HG03103 (cell line): ENCODE data around the gene FXYD4.
"Not testable (repeated sequence)": the region's sequence is repeated elsewhere in the genome, so short reads cannot be mapped to it uniquely, and the experiment has no call there.

ENCODE experiments used
- ATAC-seq: cut with Tn5 transposase; IDR thresholded peaks from one replicate; pipeline ENCODE4 v1.9.1; 2021; ENCODE audit warnings: low read depth; ENCODE audit not compliant: unreplicated experiment

FXYD4 gene

DNA sequence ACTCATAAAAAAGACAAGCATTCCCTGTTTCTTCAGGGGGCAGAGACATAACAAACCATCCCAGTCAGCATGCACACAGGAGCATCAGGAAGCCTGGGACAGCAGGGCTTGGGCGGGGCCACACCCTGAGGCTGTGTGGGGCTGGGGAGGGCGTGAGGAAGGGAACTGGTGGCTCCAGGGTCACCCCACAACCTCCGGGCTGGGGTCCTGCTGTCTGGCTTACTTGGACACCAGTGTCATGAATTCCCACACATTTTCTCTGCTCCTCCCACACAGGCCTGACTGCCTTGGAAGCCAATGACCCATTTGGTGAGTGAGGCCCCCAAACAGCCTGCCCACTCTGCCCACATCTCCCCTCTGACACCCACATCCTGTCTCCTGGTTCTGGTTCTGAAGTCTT is 2.8 kb downstream of the FXYD4 start:
- ATAC-seq = no peak

DNA sequence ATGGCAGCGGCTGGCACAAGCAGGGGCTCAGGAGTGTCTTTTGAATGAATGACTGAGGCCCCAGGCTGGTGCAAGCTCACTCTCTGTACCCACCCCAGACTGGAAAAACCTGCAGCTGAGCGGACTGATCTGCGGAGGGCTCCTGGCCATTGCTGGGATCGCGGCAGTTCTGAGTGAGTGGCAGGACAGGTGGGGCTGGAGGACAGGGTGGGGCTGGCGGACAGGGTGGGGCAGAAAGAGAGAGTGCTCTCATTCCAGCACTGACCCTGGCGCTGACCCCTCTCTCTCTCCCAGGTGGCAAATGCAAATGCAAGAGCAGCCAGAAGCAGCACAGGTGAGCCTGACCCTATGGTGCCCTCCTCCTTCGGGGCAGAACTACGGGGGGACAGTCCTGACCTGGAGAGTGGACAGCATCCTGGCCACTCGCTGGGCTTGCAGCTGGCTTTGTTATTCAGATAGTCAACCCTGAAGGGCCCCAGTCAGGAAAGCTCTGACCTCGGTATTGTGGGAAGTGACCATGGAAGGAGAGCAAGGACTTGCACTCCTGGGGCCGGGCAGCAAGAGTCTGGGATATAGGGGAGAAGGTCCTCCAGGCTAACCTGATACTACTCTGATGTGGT is 4.1 kb downstream of the FXYD4 start:
- ATAC-seq = no peak

DNA sequence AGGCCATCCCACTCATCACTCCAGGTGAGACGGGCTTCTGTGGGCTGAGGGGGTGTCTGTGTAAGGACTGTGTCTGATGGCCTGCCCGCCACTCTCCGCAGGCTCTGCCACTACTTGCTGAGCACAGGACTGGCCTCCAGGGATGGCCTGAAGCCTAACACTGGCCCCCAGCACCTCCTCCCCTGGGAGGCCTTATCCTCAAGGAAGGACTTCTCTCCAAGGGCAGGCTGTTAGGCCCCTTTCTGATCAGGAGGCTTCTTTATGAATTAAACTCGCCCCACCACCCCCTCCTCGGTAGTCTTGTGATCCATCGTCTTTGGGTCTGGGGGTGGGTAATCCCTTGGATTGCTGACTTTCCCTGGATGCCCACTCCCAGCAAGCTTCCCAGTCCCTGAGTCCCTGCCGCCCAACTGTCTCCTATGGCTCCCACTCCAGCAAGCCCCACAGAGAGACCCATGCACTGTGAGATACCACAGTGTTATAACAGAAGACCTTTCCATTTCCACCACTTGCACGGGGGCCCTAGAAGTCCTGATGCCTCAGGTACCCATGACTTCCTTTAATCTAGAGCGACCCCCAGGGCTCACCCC is 4.7 kb downstream of the FXYD4 start:
- no peak for ATAC-seq

DNA sequence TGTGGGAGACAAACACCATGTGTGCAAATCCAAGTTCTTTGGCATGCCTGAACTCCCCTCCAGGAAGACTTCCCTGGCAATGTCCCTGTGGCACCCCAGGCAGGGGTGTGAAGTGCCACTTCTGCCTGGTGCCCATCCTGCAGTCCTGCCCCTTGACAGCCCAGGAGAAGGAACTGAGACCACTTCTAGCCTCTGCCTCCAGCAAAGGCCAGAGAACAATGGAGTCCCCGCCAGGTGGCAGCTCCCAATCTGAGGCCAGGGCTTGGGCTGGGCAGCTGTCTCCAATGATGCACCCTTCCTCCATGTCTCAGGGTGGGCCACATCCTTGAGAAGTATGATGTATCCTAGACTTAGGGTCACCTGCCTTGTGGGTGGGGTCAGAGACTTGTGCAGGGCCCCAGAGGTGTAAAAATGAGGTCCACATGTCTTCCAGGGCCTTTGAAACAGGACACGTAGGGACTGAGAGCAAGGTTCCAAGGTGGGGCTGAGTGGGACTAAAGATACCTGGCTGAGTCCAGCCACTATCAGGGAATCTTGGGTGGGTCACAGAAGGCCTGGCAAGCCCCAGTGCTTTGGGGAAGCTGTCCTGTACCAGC is 5.5 kb downstream of the FXYD4 start:
- ATAC-seq = no peak

DNA sequence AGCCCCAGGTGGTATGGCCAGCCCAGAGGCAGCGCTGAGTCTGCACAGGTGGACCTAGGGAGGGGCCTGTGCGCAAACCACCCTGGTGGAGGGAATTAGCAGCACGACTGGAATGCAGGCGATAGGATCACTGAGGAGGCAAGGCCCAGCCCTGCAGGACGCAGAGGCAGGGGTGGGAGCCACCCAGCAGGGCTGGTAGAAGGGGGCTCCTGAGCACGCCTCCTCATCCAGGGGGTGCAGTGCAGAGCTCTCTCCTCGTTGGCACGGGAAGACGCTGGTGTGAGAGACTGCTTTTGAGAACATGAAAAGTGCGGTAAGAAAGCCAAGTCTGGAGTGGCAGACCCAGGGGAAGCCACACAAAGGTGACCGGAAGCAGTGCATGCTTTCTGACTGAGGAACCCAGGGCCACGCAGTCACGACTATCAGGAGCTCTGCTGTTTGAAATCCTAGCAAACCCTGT is 6.0 kb downstream of the FXYD4 start:
- no peak for ATAC-seq

DNA sequence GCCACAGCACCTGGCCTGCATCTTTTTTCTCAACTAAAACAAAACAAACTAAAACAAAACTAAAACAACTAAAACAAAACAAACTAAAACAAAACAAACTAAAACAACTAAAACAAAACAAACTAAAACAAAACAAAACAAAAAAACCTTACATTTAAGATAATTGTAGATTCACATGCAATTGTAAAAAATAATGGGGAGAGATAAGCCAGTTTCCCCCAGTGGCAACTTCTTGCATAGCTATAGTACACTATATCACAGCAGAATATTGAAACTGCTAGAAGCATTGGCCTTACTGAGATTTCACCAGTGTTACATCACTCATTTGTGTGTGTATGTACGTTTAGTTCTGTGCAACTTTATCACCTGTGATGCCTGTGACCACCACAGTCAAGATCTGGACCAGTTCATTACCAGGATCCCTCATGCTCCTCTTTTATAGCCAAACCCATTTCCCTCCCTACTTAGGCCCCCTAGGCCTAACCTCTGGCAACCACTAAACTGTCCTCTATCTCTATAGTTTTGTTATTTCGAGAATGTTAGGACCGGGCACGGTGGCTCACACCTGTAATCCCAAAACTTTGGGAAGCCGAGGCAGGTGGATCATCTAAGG is 9.3 kb downstream of the FXYD4 start:
- ATAC-seq = no peak

DNA sequence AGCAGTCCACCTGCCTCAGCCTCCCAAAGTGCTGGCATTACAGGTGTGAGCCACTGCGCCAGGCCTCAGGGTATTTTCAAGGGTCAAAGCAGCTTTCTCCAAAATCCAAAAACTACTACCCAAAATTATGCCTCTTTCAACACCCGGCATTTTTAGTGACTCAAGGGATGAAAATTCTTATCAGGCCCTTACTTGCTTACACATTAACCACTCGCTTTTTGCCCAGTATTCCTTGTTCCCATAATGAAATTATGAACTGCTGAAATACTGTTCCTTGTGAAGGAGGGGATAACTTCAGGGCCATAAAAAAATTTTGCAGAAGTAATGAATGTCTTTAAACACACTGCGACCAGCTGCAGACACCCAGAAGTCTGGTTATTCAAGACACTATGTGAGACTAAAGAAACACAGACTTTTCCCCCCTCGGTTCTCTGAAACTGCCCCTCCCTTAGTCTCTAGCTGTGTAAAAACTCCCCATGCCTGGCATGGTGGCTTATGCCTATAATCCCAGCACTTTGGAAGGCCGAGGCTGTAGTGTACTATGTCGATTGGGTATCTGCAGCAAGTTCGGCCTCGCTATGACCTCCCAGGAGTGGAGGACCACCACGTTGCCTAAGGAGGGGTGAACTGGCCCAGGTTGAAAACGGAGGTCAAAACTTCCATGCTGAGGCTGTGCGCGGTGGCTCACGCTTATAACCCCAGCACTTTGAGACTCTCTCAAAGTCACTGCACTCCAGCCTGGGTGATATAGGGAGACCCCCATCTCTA is 12.0 kb downstream of the FXYD4 start:
- ATAC-seq = no peak

DNA sequence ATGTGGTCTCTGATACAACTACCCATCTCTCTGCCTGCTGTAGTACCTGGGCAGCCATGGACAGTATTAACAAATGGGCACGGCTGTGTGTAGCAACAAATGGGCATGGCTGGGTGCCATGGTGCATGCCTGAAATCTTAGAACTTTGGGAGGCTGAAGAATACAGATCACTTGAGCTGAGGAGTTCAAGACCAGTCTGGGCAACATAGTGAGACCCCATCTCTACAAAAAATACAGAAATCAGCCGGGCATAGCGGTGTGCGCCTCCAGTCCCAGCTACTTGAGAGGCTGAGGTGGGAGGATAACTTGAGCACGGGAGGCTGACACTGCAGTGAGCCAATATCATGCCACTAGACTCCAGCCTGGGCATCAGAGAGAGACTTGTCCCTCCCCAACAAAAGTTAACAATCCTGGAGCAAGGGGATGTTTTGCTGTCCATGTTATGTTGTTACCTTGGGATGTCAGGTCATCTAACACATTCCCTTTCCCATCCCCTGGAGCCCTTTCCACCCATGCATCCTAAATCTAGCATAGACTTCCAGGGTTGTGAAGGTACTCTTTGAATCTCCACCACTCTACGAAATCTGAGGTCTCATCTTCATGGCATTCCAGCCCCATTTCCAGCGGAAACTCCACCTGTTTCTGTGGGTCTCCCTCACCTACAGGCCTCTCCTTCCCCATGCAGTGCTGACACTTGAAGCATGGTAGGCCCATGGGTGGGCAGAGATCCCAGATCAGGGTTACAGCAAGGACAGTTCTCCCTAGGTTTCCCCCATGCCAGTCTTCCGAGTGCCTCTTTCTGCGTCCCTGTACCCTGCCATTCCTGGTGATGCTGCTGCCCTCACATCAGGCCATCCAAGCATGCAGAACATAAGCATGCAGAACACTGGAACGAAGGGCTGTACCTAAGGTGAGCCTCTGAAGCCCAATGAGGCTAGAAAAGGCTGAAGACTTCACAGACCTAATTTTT is 13.1 kb downstream of the FXYD4 start:
- ATAC-seq = no peak

DNA sequence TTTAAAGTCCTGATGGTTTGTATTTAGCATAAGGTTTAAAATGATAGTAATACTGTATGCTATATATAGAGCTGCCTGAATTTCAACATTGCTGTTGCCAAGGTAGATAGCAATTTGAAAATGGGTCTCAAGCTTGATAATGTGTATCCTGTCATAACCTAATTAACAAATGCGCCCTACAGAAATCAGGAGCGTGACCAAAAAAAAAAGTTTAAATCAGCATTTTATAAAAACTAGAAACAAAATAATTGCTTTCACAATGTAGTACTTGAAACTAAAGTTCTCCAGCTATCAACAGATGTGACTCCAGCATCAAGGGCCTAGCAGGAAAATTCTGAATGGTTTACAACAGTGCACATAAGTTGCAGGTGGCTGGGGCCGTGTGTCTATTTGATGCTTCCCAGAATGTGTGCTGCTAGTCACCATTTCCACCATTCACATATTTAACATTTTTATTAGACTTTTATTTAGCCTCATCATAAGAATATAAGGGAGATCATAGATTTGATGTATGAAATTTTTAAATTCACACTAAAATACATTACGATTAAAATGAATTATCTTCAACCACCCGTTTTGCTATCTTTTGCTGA is 14.1 kb downstream of the FXYD4 start:
- no peak for ATAC-seq

DNA sequence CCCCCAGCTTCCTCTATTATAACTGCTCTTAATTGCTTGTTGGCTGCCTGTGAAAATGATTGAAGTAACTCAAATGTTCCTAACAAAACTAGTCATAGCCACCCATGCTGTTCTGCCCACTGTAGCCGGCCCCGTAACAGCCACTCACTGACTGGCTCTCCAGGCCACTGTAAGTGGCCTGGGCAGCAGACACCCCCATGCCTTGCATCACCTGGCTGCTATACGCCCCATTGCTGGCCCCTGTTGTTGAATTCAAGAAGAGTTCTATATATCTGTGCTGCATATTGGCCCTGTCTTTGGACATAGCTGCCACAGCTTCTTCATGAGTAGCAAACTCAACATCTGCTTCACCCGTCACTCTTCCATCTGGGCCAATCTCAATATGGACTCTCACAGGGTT is 15.1 kb downstream of the FXYD4 start:
- ATAC-seq = no peak

DNA sequence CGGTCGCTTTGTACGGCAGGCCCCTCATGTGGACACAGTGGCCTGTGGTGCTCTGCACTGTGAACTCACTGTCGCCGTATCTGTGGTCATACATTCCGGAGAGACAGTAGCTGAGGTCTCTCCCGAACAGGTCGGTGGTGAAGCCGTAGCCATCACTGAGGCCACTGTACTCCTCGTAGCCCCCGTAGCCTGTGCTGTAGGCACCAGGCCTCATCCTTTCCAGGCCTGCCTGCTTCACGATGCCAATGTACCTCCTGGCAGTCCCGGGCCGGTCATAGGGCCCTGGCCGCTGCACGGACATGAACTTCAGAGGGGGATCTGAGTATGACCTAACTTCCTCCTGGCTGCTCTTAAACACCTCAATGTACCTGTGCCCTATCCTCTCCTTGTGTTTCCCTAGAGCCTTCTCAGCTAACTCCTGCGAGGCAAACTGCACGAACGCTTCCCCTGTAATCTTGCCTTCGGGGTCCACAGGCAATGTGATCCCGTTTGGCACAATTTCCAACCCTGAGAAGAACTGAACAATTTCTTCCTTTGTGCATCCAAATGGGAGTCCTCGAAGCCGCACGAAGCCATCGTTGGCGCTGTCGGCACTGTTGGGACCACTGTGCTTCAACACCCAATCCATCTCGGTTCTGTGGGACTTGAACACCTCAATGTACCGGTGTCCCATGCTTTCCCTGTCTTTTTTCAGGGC is 15.7 kb downstream of the FXYD4 start:
- no peak for ATAC-seq

DNA sequence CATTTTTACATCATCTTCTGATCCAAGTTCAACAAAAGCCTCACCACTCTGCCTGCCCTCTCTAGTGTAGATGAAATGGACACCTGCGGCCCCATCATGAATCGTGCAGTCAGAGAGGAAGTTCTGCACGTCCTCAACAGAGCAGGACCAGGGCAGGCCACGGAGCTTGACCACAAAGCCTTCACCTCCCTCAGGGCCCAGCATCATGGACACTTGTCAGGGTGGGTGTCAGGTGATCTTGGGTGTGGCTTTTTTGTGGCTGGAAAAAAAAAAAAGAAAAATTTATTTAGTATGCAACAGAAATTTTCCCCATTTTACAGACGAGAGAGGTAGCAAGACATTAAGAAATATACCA is 16.2 kb downstream of the FXYD4 start:
- no peak for ATAC-seq

DNA sequence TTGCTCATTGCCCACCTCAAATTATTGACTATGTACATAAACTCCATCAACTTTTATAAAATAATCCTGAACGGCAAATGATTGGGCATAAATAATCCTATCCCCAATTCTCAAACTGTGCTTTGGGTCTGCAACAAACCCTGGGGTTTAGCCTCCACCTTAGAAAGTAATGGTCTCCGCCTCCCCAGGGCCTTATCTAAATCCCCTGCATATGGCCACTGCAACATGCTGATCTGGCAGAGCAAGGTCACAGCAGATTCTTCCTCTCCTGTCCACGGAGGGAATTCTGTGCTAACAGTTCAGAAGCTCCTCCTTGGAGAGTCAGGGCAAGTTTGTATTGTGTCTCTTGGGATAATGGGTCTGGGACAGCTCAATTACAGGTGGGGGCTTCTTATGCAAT is 18.4 kb downstream of the FXYD4 start:
- no peak for ATAC-seq

DNA sequence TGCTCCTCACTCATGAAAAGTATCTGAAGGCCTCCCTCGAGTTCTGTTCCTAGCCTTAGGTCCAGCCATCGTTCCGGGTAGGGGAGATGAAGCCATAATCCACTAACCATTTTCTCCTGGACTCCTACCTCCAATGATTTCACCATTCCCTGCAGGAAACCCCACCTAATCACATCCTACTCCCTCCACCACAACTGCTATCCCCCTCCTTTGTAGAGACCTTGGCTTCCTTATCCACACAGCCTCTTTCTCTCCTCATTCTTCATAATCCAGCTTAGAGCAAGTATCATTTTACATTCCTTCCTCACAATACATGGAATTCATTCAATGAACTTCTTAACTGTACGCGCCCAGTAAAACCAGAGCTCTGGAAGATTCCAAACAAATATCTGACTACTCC is 18.9 kb downstream of the FXYD4 start:
- ATAC-seq = no peak

DNA sequence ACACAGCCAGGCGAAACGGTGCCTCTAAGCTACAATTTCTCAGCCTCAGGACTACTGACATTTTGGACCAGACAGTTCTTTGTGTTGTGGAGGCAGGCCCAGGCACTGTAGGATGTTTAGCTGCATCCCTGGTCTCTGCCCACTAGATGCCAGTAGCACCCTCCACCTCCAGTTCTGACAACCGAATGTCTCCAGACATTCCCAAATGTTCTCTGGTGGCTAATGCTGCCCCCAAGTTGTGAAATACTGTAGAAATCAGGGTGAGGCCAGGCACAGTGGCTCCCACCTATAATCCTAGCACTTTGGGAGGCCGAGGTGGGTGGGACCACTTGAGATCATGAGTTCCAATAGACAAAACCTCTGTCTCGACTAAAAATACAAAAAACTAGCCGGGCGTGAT is 19.3 kb downstream of the FXYD4 start:
- no peak for ATAC-seq

DNA sequence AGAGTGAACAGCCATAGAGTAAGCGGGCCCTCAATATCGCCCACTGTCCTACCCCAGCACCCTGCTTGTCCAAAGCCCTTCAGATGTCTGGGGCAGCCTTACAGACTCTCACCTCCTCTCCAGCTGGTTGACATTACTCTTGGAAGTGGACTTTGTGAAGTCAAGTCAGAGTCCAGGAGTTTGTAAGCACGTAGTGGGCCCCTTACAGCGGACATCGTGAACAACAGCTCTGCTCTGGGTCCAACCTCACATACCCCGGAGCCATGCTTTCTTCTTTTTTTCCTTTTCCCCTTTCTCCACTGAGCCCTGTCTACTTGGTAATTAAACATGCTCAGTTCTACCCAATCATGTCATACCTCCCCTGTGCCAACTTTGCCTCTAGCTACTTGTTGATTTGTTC is 20.1 kb downstream of the FXYD4 start:
- ATAC-seq = no peak

DNA sequence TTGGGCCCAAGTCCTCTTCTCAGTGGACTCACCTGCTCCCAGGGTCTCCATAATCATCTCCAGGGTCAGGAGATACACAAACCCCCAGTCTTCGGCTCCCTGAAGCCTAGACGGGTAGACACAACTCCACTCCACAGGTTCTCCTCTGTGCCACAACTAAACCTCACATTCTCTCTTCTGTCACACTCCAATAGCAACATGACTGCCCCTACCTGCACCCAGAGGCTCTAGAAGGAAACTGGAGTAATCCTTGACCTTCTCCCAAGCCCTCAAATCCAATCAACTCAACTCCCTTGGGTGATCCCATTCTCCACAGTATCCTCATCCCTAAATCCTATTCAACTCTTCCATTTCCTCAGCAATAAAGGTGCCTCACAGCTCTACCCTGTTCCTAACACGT is 21.3 kb downstream of the FXYD4 start:
- no peak for ATAC-seq

DNA sequence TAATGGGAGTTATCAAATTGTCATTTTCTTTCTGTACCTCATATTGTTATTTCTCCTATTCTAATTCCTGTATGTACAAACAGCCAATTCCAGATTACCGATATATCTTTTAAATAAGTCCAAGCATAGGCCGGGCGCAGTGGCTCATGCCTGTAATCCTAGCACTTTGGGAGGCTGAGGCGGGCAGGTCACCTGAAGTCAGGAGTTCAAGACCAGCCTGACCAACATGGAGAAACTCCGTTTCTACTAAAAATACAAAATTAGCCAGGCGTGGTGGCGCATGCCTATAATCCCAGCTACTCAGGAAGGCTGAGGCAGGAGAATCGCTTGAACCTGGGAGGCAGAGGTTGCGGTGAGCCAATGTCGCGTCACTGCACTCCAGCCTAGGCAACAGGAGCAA is 21.8 kb downstream of the FXYD4 start:
- ATAC-seq = not testable (repeated sequence)
